HepG2 (cell line): ENCODE measurements around the gene TMEM127. TPM values are rescaled to one million over a fixed set of nuclear protein-coding genes. Genes with fewer than 3 reads are reported as not detected.

Experiments used
- STAG1 ChIP-seq: sonication (generic); formaldehyde crosslinking; IDR thresholded peaks from 2 replicates; pipeline ENCODE4 v1.4.0; 2020; ENCODE audit warnings: missing genetic modification reagents
- ZNF318 ChIP-seq: sonication (generic); formaldehyde crosslinking; IDR thresholded peaks from 2 replicates; pipeline ENCODE4 v1.4.0; 2020; ENCODE audit warnings: mild to moderate bottlenecking, missing genetic modification reagents
- polyA plus RNA-seq, 8 experiments: library from polyadenylated mRNA; depleted of rRNA in 3 of 8; stranded (reverse) in 7 of 8; unstranded in 1 of 8; fragments of >200 nt; fragmentation: Illumina TruSeq in 4 of 8; extraction: Trizol in 4 of 8; gene quantifications; 2 replicates each; pipeline versions ENCODE4 v1.2.1 to v1.2.3, GENCODE V29; 2011 to 2016; ENCODE audit warnings: low read depth in 4 of 8, missing spikeins in 1 of 8, mixed read lengths in 1 of 8; ENCODE audit not compliant: insufficient read depth in 1 of 8
- total RNA-seq, 5 experiments: library from RNA; depleted of rRNA; stranded (reverse); fragments of >200 nt; fragmentation: Illumina TruSeq; extraction: Trizol; gene quantifications; 2 replicates each; pipeline ENCODE4 v1.2.3, GENCODE V29; 2016; ENCODE audit warnings: low read depth in 1 of 5

TMEM127 gene
- total and polyA plus RNA-seq, 2 of the 13 experiments (the other 11 are each of a cell fraction or from before 2014, with no cell fraction given): 21.5 to 33.9 TPM

- TF ChIP-seq ZNF318 (CRISPR knock-in tag) (no peak), STAG1 (CRISPR knock-in tag) (0 out of 2 replicates have a peak, but pooled peaks have one; percentile 0)
Measured at GRCh38 chr2:96207774-96208142, 58.0 kb downstream of the TMEM127 start (continued).
